KMS-11 (cell line): Measurements from ENCODE around the gene FAM120B.

Experiments used
- H2AFZ ChIP-seq: fragments of 200-600 bp; sonication (generic); 2 replicates; pipeline ENCODE4 v1.6.1; 2016; ENCODE audit warnings: antibody characterized with exemption, mixed run types, low read depth
- H3K27ac ChIP-seq: fragments of 200-600 bp; sonication (generic); 2 replicates; pipeline ENCODE4 v1.6.1; 2016; ENCODE audit warnings: mild to moderate bottlenecking, mixed run types
- H3K27me3 ChIP-seq: fragments of 200-600 bp; sonication (generic); 2 replicates; pipeline ENCODE4 v1.6.1; 2017; ENCODE audit warnings: mild to moderate bottlenecking, low read depth, mixed run types, moderate library complexity; ENCODE audit not compliant: insufficient read depth
- H3K36me3 ChIP-seq: fragments of 200-600 bp; sonication (generic); 2 replicates; pipeline ENCODE4 v1.6.1; 2017; ENCODE audit warnings: mild to moderate bottlenecking, mixed run types; ENCODE audit not compliant: insufficient read depth
- H3K4me1 ChIP-seq: fragments of 200-600 bp; sonication (generic); 2 replicates; pipeline ENCODE4 v1.6.1; 2016; ENCODE audit warnings: mild to moderate bottlenecking, low read depth, mixed run types; ENCODE audit not compliant: poor library complexity, severe bottlenecking
- H3K4me2 ChIP-seq: fragments of 200-600 bp; sonication (generic); 2 replicates; pipeline ENCODE4 v1.7.0; 2016; ENCODE audit warnings: mild to moderate bottlenecking, mixed run types
- H3K4me3 ChIP-seq: fragments of 200-600 bp; sonication (generic); IDR thresholded peaks from 2 replicates; pipeline ENCODE4 v1.6.1; 2017; ENCODE audit warnings: low read depth, low read length, mixed read lengths; ENCODE audit not compliant: insufficient read depth
- H3K79me2 ChIP-seq: fragments of 200-600 bp; sonication (generic); 2 replicates; pipeline ENCODE4 v1.6.1; 2016; ENCODE audit warnings: low read depth, mixed run types; ENCODE audit not compliant: insufficient read depth
- H3K9ac ChIP-seq: fragments of 200-600 bp; sonication (generic); 2 replicates; pipeline ENCODE4 v1.6.1; 2016; ENCODE audit warnings: mild to moderate bottlenecking, mixed run types
- H4K20me1 ChIP-seq: fragments of 200-600 bp; sonication (generic); 2 replicates; pipeline ENCODE4 v1.6.1; 2016; ENCODE audit warnings: mild to moderate bottlenecking, mixed run types; ENCODE audit not compliant: insufficient read depth
- CTCF ChIP-seq: fragments of 200-600 bp; sonication (generic); conservative IDR thresholded peaks from 2 replicates; pipeline ENCODE4 v1.6.1; 2017; ENCODE audit warnings: low read depth, mild to moderate bottlenecking, antibody characterized with exemption, low read length, moderate library complexity, mixed read lengths

Gene FAM120B

GRCh38 chr6:170314983-170315382, 8.4 kb downstream of the FAM120B start:
- H2AFZ ChIP-seq = no peak overlapping the region
- H3K27ac ChIP-seq = no peak overlapping the region
- H3K27me3 ChIP-seq = no peaks in the 10 kb centered on the region
- no peaks in the 10 kb centered on the region for H3K4me1 ChIP-seq
- no peaks in the 10 kb centered on the region for H4K20me1 ChIP-seq
- H3K36me3 ChIP-seq = no peaks in the 10 kb centered on the region
- no peak for TF ChIP-seq CTCF
- no peak overlapping the region for H3K4me2 ChIP-seq
- H3K79me2 ChIP-seq = peaks cover 26% of the 10 kb centered on the region; the same call in 1 of the 2 replicates
- no peak overlapping the region for H3K4me3 ChIP-seq
- no peak overlapping the region for H3K9ac ChIP-seq

- peaks cover 15% of the 10 kb centered on the region; the same call in 1 of the 2 replicates for H3K79me2 ChIP-seq
- no peak overlapping the region for H3K27ac ChIP-seq
- no peak overlapping the region for H3K4me2 ChIP-seq
- H3K4me3 ChIP-seq = no peak overlapping the region
- H3K36me3 ChIP-seq = no peaks in the 10 kb centered on the region
- H2AFZ ChIP-seq = no peak overlapping the region
- no peaks in the 10 kb centered on the region for H3K27me3 ChIP-seq
- no peak for TF ChIP-seq CTCF
- no peak overlapping the region for H3K9ac ChIP-seq
- no peaks in the 10 kb centered on the region for H3K4me1 ChIP-seq
- H4K20me1 ChIP-seq = no peaks in the 10 kb centered on the region
Measured at GRCh38 chr6:170316071-170316470, 9.5 kb downstream of the FAM120B start.

- Histone ChIP-seq H3K27me3 (no peaks in the 10 kb centered on the region), H2AFZ (no peak overlapping the region), H3K9ac (no peak overlapping the region), H3K4me1 (no peaks in the 10 kb centered on the region), H3K36me3 (no peaks in the 10 kb centered on the region), H3K27ac (no peak overlapping the region), H3K4me3 (no peak overlapping the region), H4K20me1 (no peaks in the 10 kb centered on the region), H3K4me2 (no peak overlapping the region), H3K79me2 (peaks cover 7% of the 10 kb centered on the region; the same call in 1 of the 2 replicates)
- no peak for TF ChIP-seq CTCF
Measured at GRCh38 chr6:170317076-170317475, 10.5 kb downstream of the FAM120B start.

GRCh38 chr6:170317718-170318117, 11.2 kb downstream of the FAM120B start:
- Histone ChIP-seq H4K20me1 (no peaks in the 10 kb centered on the region), H2AFZ (no peak overlapping the region)

More at GRCh38 chr6:170317718-170318117, 11.2 kb downstream of the FAM120B start:
- H3K79me2 ChIP-seq = peaks cover 7% of the 10 kb centered on the region; the same call in 1 of the 2 replicates
- H3K9ac ChIP-seq = no peak overlapping the region
- no peaks in the 10 kb centered on the region for H3K4me1 ChIP-seq
- H3K4me2 ChIP-seq = no peak overlapping the region
- H3K36me3 ChIP-seq = no peaks in the 10 kb centered on the region
- no peak overlapping the region for H3K27ac ChIP-seq
- H3K4me3 ChIP-seq = no peak overlapping the region
- H3K27me3 ChIP-seq = no peaks in the 10 kb centered on the region
- TF ChIP-seq CTCF = no peak
